ENCODE measurements around the gene PACS1.

DNA sequence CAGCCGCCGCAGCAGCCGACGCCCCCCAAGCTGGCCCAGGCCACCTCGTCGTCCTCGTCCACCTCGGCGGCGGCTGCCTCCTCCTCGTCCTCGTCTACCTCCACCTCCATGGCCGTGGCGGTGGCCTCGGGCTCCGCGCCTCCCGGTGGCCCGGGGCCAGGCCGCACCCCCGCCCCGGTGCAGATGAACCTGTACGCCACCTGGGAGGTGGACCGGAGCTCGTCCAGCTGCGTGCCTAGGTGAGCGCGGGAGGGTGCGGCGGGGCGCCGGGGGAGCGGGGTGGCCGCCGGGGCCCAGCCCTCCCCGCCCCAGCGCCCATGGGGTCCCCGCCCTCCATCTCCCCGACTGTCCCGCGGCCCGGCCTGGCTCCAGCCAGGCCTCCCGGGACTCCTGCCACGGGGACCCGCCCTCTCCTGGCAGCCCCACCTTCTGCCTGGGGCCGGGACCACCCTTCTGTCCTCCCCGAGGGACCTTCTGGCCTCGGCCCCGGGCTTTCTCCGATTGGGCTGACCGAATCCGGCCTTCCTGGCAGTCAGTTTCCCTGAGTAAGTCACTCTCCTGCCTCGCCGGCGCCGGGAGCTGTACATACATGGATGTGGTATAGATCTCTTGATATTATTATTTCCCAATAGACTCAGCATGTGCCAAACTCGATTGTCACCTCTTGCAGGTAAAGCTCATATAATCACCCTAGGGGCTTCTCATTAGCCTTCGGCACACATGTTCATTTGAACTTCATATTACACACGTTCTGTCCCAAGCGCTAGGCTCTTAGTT, 720 bp downstream of the PACS1 start:
- TF ChIP-seq CTCF (conservative IDR thresholded peaks at IDR 0.05) (no peak), EZH2 (IDR thresholded peaks at IDR 0.05; ENCODE audit: low read depth) (no peak)
